ENCODE results near the gene VEGFB.

The VEGFB gene

DNA sequence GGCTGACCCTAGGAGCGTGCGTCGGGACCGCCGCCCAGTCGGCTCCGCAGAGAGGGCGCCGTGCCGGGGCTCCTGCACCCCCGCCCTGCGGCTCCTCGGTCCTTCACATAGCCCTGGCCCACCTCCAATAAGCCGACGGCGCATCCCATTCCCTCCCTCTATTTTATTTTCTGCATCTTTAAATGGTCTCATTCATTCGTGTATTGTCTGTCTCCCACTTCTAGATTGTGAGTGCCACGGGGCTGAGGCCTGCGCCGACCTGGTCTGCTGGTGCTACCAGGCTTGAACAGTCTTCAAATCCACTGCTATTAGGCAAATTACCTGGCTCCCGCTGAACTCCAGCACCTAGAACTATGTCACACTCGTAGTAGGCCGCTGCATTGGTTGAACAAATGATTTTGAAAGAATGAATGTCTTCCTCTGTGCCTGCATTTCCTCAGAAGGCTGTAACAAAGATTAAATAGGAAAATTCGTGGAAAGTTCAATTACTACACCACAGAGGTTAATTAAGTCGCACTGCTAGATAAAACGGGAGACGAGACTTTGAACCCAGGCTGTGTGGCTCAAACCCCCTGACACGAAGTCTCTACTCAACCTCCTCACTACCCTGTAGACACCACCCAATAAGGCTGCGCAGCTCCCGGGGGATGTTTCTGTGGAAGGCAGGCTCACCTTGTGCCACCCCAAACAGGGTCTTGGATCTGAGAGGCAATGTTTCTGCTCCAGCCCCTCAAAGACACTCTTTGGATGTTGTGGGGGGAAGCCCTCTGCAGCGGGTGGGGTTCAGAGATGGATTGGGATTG, 13.5 kb downstream of the VEGFB start:
- no peak for DNase-seq (ENCODE audit: low spot score)

DNA sequence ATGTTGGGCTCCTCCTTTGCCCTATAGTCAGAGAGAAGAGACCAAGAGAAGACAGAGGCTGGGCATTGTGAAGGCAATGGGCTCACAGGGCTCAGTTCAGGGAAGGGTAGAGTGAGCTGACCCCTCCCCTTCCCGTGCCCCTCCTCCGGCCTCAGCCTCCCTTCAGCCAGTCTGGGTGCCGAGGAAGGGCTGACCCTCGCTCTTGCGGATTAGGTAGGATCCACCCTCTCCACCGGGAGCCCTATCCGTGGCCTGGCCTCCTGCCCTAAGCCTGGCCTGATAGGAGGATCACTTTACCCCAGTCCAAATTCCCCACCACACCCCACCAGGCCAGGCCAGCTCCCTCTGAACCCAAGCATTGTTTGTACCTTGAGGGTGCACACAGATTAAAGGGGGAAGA, 14.2 kb downstream of the VEGFB start:
- DNase-seq (ENCODE audit: low spot score): no peak

DNA sequence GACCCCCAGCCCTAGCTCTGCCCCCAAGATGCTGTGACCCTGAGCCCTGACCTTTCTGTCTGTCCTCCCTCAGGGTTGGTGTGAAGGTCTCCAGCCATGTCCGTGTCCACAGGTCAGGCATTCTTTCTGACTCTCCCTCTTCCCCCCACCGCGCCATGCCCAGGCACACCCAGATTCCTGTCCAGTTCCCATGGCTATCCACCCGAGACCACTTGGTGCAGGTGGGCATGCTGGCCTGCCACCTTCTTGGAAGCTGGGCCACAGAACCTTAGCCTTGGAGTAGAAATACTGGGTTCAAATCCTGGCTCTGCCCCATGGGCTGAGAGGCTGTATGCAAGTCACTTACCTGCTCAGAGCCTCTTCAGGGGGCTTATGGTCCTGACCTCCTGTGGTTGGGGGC, 14.7 kb downstream of the VEGFB start:
- DNase-seq (ENCODE audit: low spot score): no peak

DNA sequence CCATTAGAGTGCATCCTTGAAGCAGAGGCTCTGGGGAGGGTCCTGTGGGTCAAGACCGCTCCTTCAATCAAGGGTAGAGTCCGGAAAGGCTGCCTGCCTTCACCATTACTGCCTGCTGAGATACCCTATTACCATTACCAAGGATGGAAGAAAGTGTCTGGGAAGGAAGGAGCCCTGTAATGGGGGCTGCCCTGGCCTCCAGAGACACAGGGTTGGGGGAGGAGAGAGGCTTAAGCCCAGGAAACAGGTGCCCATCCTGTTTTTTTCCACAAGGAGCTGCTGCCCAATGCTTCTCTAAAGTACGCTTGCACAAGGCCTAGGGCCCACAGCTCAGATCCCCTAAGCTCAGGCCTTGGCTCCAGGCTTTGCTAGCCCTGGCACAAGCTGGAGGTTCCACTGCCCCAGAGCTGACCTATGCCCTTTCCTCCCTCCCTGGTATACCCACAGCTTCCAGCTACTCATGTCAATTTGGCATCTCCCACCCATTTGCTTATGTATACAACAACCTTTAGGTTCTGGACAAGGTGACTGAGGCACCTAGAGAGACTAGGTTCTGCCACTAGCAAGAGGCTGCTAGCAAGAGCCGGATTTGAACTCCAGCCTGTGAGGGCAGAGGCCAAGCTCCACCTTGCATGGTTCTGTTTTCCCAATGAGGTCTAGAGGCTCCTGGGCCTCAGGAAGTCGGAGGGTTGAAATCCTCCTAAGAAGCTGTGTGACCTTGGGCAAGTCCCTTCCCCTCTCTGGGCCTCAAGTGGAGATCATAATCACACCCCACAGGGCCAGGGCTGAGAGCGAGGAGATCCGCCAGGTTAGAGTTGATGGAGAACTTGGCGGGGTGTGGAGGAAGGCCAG, 15.4 kb downstream of the VEGFB start:
- no peak for DNase-seq (ENCODE audit: low spot score)

DNA sequence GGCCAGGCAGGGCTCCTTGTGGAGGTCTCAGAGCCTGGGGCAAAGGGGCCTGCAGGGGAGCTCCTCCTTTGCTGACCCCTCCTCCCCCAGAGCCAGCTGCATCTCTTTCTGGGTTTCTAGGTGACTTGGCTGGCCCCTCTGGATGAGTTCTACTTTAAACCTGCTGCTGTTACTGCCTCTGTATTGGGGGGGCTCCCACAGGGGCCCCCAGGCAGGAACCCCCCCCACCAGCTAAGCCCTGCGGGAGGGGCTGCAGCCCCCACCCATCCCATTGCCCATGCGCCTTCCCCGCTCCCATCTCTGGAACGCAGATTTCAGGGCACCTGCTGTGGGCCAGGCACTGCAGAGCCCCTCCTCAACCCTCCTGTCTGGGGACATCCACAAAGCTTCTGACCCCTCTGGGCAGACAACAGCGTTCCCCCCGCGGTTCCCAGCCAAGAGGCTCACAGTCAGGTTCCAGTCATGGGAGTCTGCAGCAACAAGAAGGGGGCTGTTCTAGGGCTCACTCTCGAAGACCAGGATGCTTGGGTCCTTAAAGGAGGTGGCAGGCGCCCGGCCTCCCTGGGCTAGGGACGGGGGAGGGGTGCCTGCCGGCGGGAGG, 16.1 kb downstream of the VEGFB start:
- DNase-seq (ENCODE audit: low spot score): no peak

DNA sequence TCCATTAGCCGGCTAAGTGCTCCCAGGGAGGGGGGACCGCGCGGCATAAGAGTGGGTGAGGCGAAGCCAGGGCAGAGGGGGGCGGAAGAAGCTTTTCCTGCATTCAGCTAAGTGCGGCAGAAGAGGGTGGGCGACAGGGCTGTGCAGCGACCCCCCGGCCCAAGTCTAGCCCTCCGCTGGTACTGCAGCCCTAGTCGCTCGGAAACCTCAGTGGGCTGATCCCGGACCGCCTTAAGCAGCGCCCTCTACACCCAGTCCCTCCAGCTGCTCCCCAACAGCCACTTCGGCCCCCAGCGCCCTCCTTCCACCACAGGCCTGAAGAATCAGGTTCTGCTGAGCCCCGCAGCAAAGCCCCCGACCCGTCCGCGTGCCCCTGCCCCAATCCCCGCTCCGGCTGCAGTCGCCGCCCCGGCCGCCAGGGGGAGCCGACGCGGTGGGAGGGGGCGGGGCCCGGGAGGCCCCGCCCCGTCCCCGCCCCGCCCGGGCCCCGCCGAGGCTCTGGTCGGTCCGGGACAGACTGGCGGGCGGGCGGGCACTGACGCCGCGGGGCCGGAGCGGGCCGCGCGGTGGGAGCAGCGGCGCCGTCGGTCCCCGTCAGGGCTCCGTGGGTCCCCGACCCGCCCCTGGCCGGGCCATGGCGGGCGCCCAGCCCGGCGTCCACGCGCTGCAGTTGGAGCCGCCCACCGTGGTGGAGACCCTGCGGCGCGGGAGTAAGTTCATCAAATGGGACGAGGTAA, 16.8 kb downstream of the VEGFB start, which contains the start of gene PLCB3:
TSS of gene PLCB3 (plus strand) at position 515 of the 737 bp plus-strand sequence. CDS start at position 635, 120 bp downstream.
- DNase-seq (ENCODE audit: low spot score): peak; percentile 57

DNA sequence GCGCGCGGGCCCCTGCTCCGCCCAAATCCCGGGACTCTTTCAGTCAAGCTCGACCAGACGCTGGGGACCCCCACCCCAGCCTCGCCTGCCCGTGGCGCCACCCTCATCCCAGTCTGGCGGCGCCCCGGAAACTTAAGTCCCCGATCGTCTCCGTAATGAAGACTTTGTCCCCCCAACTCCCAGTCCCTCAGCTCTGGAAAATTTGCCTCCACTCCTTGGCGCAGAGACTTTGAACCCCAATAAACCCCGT, 17.3 kb downstream of the VEGFB start:
- DNase-seq (ENCODE audit: low spot score): no peak

DNA sequence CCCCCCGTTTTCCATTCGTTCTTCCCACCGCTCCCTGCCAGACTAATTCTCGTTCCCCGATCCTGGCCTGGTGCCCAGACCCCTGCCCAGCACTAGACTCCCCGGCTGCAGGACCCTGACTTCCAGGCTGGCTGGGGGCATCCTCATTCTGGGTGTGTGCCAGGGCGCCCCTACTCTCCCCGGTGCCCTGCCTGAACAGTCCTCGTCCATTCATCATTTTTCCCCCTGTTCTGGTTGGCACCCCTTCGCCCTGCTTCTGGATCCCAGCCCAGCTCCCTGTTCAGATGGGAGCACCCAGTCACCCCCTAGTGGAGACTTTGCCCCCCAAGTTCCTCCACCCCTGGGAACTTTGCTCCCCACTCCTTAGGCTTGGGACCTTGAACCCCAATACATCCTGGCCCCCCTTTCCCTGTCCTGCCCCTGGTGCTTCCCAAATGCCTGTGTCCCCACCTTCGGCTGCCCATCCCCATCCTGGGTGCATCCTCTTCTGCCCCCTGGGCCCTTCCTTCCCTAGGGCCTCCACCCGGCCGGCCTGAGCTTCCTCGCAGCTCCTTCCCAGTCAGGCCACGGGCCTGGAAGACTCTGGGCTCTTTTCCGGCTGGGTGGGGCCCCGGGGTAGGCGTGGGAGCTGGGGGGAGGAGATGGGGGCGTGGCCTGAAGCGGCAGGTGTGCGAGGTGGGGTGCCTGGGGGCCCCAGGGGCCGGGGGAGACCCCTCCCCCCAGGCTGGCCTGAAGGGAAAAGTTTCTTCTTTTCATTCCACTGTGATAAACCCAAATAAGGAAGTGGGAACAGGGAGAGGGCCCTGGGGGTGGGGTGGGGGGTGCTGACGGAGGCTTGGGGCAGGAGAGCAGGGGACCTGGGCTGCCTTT, 17.9 kb downstream of the VEGFB start:
- DNase-seq (ENCODE audit: low spot score): peak; percentile 58

DNA sequence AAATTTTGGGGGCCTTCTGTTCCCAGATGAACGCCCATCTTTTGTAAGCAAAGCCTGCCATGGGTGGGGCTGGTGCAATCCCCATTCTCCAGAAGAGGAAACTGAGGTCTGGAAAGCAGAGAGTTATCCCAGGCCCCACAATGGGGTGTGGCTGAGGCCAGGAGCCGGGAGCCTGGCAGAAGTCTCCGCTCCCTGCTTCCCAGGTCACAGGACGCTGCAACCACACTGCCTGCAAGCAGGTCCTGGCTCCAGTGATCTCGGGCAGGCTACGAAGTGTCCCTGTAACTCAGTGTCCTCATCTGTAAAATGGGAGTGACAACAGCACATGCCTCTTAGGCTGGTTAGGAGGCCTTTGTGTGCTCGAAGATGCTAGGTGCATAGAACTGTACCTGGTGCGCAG, 18.7 kb downstream of the VEGFB start:
- no peak for DNase-seq (ENCODE audit: low spot score)

DNA sequence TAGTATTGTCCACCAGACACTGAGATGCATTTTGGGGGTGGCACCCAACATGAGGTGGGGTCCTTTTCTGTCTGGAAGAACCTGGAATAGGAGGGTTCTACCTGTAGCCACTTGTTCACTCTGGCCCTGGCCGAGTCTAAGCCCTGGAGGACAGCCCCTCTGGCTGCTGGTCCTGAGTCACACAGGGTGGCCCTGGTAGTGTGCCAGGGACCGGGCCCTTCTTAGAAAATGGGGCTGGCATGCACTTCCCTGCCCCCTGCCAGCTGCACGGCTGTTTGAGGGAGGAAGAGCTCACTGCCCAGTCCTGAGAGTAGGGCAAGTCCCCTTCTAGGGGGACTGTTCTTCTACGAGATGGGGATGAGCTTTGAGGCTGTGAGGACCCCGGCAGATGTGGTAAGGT, 19.1 kb downstream of the VEGFB start:
- DNase-seq (ENCODE audit: low spot score): no peak

DNA sequence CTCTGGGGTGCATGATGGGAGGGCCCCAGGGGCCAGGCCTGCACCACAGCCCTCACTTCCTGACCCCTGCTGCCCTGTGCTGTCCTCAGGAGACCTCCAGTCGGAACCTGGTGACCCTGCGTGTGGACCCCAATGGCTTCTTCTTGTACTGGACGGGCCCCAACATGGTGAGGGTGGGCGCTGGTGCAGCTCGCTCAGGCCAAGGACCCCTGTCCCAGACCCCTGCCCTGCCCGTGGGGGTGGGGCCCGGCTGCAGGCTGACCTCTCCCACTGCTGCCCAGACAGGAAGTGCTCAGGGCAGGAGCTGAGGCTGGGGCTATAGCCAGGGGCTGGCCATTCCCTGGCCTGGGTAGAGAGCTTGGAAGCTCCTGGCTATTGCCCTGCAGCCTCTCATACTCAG, 19.9 kb downstream of the VEGFB start:
- DNase-seq (ENCODE audit: low spot score): no peak

DNA sequence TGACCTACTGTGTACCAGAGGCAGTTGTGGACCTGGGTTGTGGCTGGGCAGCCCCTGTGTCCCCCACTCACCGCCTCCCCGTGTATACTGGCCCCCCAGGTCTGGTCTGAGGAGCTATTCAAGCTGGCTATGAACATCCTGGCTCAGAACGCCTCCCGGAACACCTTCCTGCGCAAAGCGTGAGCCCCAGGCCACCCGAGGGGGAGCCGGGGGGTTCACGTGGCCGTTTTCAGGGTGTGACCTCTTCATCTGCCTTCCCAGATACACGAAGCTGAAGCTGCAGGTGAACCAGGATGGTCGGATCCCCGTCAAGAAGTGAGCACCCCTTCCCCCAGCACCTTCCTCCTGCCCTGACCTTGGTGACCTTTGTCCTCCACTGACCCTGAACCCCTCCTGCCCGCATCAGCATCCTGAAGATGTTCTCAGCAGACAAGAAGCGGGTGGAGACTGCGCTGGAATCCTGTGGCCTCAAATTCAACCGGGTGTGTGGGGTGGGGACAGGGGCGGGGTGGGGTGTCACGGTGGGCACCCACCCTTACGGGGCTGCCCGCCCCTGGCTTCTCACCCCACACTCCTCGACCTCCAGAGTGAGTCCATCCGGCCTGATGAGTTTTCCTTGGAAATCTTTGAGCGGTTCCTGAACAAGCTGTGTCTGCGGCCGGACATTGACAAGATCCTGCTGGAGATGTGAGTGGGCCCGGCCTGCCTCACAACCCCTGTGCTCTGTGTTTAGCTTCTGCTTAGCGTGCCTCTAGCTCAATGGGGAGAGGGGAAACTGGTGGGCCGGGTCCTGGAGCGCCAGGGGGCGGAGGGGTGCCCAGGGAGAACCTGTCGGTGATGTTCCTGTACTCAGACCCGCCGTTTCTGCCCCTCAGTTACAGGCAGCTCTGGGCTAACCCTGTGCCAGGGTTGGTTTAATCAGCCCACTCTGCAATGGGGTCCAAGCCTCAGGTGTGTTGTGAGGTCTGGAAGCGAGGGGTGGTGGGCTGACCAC, 21.0 kb downstream of the VEGFB start:
- DNase-seq (ENCODE audit: low spot score): no peak

DNA sequence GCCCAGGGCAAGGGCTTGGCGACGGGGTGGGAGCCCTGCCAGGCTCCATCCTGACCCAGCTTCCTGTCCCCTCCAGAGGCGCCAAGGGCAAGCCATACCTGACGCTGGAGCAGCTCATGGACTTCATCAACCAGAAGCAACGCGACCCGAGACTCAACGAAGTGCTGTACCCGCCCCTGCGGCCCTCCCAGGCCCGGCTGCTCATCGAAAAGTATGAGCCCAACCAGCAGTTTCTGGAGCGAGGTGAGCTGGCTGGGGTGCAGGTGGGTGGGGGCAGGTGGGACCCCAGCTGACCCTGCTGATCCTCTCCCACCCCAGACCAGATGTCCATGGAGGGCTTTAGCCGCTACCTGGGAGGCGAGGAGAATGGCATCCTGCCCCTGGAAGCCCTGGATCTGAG, 21.9 kb downstream of the VEGFB start:
- DNase-seq (ENCODE audit: low spot score): no peak

DNA sequence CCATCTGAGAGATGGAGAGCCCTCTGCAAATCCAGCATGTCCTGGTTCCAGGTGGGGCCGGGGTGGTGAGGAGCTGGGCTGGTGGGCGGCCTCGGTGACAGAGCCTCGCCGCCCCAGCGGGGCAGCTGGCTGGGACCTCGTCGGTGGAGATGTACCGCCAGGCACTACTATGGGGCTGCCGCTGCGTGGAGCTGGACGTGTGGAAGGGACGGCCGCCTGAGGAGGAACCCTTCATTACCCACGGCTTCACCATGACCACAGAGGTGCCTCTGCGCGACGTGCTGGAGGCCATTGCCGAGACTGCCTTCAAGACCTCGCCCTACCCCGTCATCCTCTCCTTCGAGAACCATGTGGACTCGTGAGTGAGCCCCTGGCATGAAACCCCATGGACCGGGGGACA, 24.0 kb downstream of the VEGFB start:
- no peak for DNase-seq (ENCODE audit: low spot score)

DNA sequence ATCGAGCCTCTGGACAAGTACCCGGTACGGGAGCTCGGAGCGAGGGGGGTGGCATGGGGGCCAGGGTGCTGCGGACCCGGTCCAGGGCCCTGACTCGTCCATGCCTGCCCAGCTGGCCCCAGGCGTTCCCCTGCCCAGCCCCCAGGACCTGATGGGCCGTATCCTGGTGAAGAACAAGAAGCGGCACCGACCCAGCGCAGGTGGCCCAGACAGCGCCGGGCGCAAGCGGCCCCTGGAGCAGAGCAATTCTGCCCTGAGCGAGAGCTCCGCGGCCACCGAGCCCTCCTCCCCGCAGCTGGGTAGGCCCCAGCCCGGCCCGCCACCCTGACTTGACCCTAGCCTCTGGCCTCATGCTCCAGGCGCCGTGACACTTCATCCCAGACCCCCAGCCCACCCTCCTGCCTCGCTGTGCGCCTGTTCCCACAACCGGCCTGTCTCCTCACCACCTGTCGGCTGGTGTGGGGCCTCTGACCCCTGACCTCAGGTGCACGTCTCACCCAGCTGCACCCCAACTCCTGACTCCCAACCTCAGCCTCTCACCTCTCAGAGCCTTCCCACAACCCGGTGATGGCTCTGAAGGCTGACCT, 24.7 kb downstream of the VEGFB start:
- DNase-seq (ENCODE audit: low spot score): no peak

DNA sequence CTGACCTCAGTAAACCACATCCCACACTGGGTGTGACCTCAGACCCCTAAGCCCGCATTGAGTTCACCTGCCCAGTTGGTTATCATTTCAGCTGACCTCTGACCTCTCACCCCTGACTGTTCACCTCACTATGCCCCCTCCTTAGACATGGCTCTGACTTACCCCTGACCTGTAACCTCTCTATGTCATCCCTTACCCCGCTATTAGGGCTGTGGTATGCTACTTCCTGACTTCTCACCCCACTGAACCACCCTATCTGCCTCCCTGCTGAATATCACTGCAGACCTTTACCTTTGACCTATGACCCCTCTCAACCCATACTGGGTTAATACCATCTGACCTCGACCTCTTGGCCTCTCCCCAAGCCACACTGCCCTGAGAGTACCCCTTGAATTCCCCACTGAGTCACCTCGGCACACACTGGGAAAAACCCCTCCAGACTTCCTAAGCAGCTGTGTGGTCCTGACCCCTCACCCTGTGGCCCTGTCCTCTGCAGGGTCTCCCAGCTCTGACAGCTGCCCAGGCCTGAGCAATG, 25.2 kb downstream of the VEGFB start:
- DNase-seq (ENCODE audit: low spot score): no peak

DNA sequence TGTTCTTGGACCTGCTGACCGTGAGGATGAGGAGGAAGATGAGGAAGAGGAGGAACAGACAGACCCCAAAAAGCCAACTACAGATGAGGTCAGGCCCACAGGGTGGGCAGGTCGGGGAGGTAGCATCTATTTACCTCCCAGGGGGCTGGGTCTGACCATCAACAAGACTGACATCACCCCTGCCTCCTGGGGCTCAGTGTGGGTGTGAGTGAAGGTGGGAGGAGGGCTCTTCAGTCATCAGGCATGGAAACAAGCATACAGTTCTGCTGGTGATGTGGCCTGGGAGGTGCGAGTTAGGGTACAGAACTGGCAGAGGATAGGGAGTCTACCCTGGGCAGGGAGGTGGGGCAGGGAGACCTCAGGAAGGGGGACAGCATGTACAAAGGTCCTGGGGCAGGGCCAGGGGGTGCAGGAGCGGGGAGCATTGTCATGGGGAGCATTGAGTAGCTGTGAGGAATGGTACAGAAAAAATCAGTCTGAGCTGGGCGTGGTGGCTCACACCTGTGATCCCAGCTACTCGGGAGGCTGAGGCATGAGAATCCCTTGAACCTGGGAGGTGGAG, 25.8 kb downstream of the VEGFB start:
- no peak for DNase-seq (ENCODE audit: low spot score)

DNA sequence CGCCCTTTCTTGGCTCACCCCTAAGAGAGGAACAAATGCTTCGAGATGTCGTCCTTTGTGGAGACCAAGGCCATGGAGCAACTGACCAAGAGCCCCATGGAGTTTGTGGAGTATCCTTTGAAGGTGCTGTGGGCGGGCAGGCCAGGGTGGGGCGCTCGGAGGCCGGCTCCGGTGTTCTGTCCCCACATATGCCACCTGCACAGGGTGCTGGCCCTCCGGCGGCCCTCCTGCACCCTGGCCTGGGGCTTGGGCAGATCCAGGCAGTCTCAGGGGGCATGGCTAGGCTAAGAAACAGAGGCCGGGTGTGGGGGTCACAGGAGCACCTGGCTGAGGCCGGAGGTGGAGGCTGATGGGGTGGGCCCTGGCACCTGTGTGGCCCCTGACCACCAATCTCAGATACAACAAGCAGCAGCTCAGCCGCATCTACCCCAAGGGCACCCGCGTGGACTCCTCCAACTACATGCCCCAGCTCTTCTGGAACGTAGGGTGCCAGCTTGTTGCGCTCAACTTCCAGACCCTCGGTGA, 27.2 kb downstream of the VEGFB start:
- DNase-seq (ENCODE audit: low spot score): no peak
